Prostate gland (tissue), 2 donors: ENCODE data around the gene APOL3. TPM values are rescaled to one million over a fixed set of nuclear protein-coding genes. Genes with fewer than 3 reads are reported as not detected.
"Not testable (repeated sequence)": the region's sequence is repeated elsewhere in the genome, so short reads cannot be mapped to it uniquely, and the experiment has no call there.

Source experiments
- DNase-seq: peaks from one replicate; pipeline ENCODE4 v3.0.0-alpha.2; 2019; ENCODE audit warnings: low spot score
- H3K27ac ChIP-seq, 2 donors: fragments of 200-600 bp; sonication (generic); 2 replicates each; pipeline ENCODE4 v1.5.1; 2017 to 2019
- H3K27me3 ChIP-seq: fragments of 200-600 bp; sonication (generic); replicated peaks from 2 replicates; pipeline ENCODE4 v1.5.1; 2019; ENCODE audit not compliant: insufficient read depth
- H3K36me3 ChIP-seq, 2 donors: fragments of 200-600 bp; sonication (generic); 1 replicate in 1 of 2; 2 replicates in 1 of 2; pipeline versions ENCODE4 v1.5.1 to v1.8.1; 2017 to 2019
- H3K4me1 ChIP-seq: fragments of 200-600 bp; sonication (generic); replicated peaks from 2 replicates; pipeline ENCODE4 v1.5.1; 2019
- H3K4me3 ChIP-seq, 2 donors: fragments of 200-600 bp; sonication (generic); 2 replicates each; pipeline ENCODE4 v1.5.1; 2017 to 2019
- H3K9me3 ChIP-seq: fragments of 200-600 bp; sonication (generic); 2 replicates; pipeline ENCODE4 v1.5.1; 2017
- CTCF ChIP-seq, 4 experiments: fragments of 200-600 bp in 2 of 4; fragments of 450-650 bp in 2 of 4; sonication (generic) in 2 of 4; IDR thresholded peaks; 1 replicate in 3 of 4; 2 replicates in 1 of 4; pipeline ENCODE4 v1.5.1; 2016 to 2019; ENCODE audit warnings: antibody characterized with exemption in 4 of 4, mild to moderate bottlenecking in 2 of 4, moderate library complexity in 2 of 4
- POLR2A ChIP-seq: fragments of 450-650 bp; IDR thresholded peaks from one replicate; pipeline ENCODE4 v1.6.1; 2016; ENCODE audit warnings: antibody characterized with exemption, mild to moderate bottlenecking
- POLR2AphosphoS5 ChIP-seq: sonication (generic); formaldehyde crosslinking; IDR thresholded peaks from one replicate; pipeline ENCODE4 v1.6.1; 2017; ENCODE audit warnings: antibody characterized with exemption
- WGBS: methylation state at CpG from one replicate; pipeline ENCODE4 v1.1.5; 2018; 5-methylcytosine and 5-hydroxymethylcytosine counted together
- intact Hi-C: fragments of 100-400 bp; cut with DNase I; formaldehyde crosslinking; loops from one replicate; pipeline ENCODE4 v1.14.2; 2022
- total RNA-seq, 2 donors: library from RNA; depleted of rRNA; stranded (reverse); fragments of >200 nt; gene quantifications; one replicate each; pipeline ENCODE4 v1.1.0, GENCODE V29; 2016

APOL3 gene
- total RNA-seq, 2 donors from 2014 or later: 18.8 to 32.2 TPM

GRCh38 chr22:36100134-36100824, 60.3 kb downstream of the APOL3 start:
- Histone ChIP-seq H3K9me3 (no peaks in the 10 kb centered on the region), H3K4me1 (no peaks in the 10 kb centered on the region), H3K4me3 (no peak overlapping the region), H3K27me3 (no peaks in the 10 kb centered on the region), H3K27ac (no peak overlapping the region), H3K36me3 (no peaks in the 10 kb centered on the region)
- intact Hi-C loops: no loop called here
- DNase-seq: no peak
- WGBS: 81% methylated on average over 9 of the region's 9 CpGs
- TF ChIP-seq POLR2A: no peak
- no peak for TF ChIP-seq CTCF (IDR thresholded peaks at IDR 0.05)
- no peak for TF ChIP-seq POLR2AphosphoS5

- H3K36me3 ChIP-seq, H3K4me1 ChIP-seq, H3K4me3 ChIP-seq, H3K27ac ChIP-seq, H3K9me3 ChIP-seq, H3K27me3 ChIP-seq, DNase-seq, intact Hi-C loops: not testable (repeated sequence)
- WGBS: 85% methylated on average over 10 of the region's 10 CpGs
Measured at GRCh38 chr22:36099561-36099960, 61.0 kb downstream of the APOL3 start.

GRCh38 chr22:36097880-36098279, 62.7 kb downstream of the APOL3 start:
- no peaks in the 10 kb centered on the region for H3K27me3 ChIP-seq

GRCh38 chr22:36090772-36091171, 69.8 kb downstream of the APOL3 start:
- H3K9me3 ChIP-seq, H3K27me3 ChIP-seq, H3K4me1 ChIP-seq, H3K27ac ChIP-seq, DNase-seq, intact Hi-C loops, H3K4me3 ChIP-seq, H3K36me3 ChIP-seq: not testable (repeated sequence)
- WGBS: 84% methylated on average over 3 of the region's 3 CpGs

More at GRCh38 chr22:36097880-36098279, 62.7 kb downstream of the APOL3 start:
- no peaks in the 10 kb centered on the region for H3K4me1 ChIP-seq
- 80% methylated on average over 8 of the region's 8 CpGs for WGBS
- no peak overlapping the region for H3K27ac ChIP-seq
- intact Hi-C loops: no loop called here
- H3K36me3 ChIP-seq: no peaks in the 10 kb centered on the region
- no peaks in the 10 kb centered on the region for H3K9me3 ChIP-seq
- no peak for DNase-seq
- no peak overlapping the region for H3K4me3 ChIP-seq
- TF ChIP-seq CTCF (IDR thresholded peaks at IDR 0.05) (no peak), POLR2A (no peak), POLR2AphosphoS5 (no peak)

Other genes starting within 250 kb of the APOL3 start
- gene RBFOX2, start 131.9 kb downstream of the APOL3 start, total RNA-seq: 10 to 100 TPM; 59.8 to 79.4 TPM
- gene APOL4, start 41.1 kb upstream of the APOL3 start, total RNA-seq: 10 to 100 TPM; 13.6 to 25.5 TPM
- 10 to 100 TPM; 35.2 to 64.1 TPM for gene APOL2, start 78.8 kb upstream of the APOL3 start, total RNA-seq
- 10 to 100 TPM; 19.6 to 22.9 TPM for gene APOL1, start 92.4 kb upstream of the APOL3 start, total RNA-seq
- 100 to 1,000 TPM; 295 to 329 TPM for gene MYH9, start 227.2 kb upstream of the APOL3 start, total RNA-seq